ENCODE measurements around the gene SFI1. TPM values are rescaled to one million over a fixed set of nuclear protein-coding genes. Genes with fewer than 3 reads are reported as not detected.
A peak's percentile ranks its signal among the peaks of the same experiment; 100 is the strongest.

Gene SFI1
- total and polyA plus RNA-seq, 2 of the 4 experiments (the other 2 are of a cell fraction), result 9.9 to 12.0 TPM

GRCh38 chr22:31659246-31659645 lies 162.9 kb downstream of the SFI1 start:
- ChIA-PET CTCF (no interaction called here), POLR2A (ENCODE audit: unreplicated experiment) (interaction anchor here (0.6 kb wide), 1 partner anchor 254 kb away, joined by 6 read pairs; no protein-coding TSS in a partner anchor)
- no peak for TF ChIP-seq POLR2A (IDR thresholded peaks at IDR 0.05; ENCODE audit: low read depth, low read length)
- no peak for TF ChIP-seq CHD1 (IDR thresholded peaks at IDR 0.05; ENCODE audit: low read depth, low read length)
- TF ChIP-seq FOS (IDR thresholded peaks at IDR 0.05; ENCODE audit: low read depth, low read length), result no peak
- no peak for TF ChIP-seq CEBPB (IDR thresholded peaks at IDR 0.05; ENCODE audit: low read depth, low read length)
- no peak for TF ChIP-seq MAFK (IDR thresholded peaks at IDR 0.05; ENCODE audit: low read depth, low read length)
- no peak for TF ChIP-seq BHLHE40 (IDR thresholded peaks at IDR 0.05; ENCODE audit: low read depth, low read length)
- no peak for TF ChIP-seq MAZ (IDR thresholded peaks at IDR 0.05; ENCODE audit: borderline replicate concordance, low read depth, low read length)
- no peak for TF ChIP-seq RAD21 (IDR thresholded peaks at IDR 0.05; ENCODE audit: low read length)
- TF ChIP-seq CTCF (conservative IDR thresholded peaks at IDR 0.05; ENCODE audit: low read depth, low read length), result no peak
- TF ChIP-seq USF2 (IDR thresholded peaks at IDR 0.05; ENCODE audit: low read depth, low read length), result no peak
- TF ChIP-seq RCOR1 (IDR thresholded peaks at IDR 0.05; ENCODE audit: insufficient replicate concordance, low read length), result no peak
- Histone ChIP-seq H4K91ac (ENCODE audit: insufficient read depth, low read depth, low read length) (no peak overlapping the region), H2BK5ac (ENCODE audit: low read depth, low read length, poor library complexity, severe bottlenecking) (no peak overlapping the region), H4K20me1 (ENCODE audit: insufficient read depth, low read length) (no peaks in the 10 kb centered on the region), H2BK120ac (ENCODE audit: low read depth, low read length) (0 out of 2 replicates have a peak overlapping the region, but pooled peaks have one; percentile 1), H3K9ac (ENCODE audit: low read depth, low read length) (no peak overlapping the region), H4K8ac (ENCODE audit: low read depth in 2 of 2, low read length in 2 of 2) (no peak overlapping the region), H3K56ac (ENCODE audit: extremely low read depth, insufficient read depth, low read length) (no peak overlapping the region), H2AFZ (replicated peaks; ENCODE audit: low read length, poor library complexity) (no peak overlapping the region), H3K18ac (ENCODE audit: low read depth, low read length) (no peak overlapping the region), H3K4ac (ENCODE audit: low read depth, low read length) (no peak overlapping the region; the same call in 1 of the 2 replicates), H3K9me1 (ENCODE audit: insufficient read depth, low read length) (peaks cover 6% of the 10 kb centered on the region; the same call in 1 of the 2 replicates), H3K4me1 (ENCODE audit: control insufficient read depth, insufficient read depth, low read length) (peaks cover 3% of the 10 kb centered on the region), H3K14ac (replicated peaks; ENCODE audit: low read depth, low read length) (no peak overlapping the region), H3K36me3 (ENCODE audit: control insufficient read depth, insufficient read depth, low read length) (no peaks in the 10 kb centered on the region), H2BK20ac (ENCODE audit: low read depth, low read length) (no peak overlapping the region), H3K4me3 (ENCODE audit: insufficient read depth, low read depth, low read length) (no peak overlapping the region), H3K27me3 (ENCODE audit: control insufficient read depth, insufficient read depth, low read length) (no peaks in the 10 kb centered on the region), H3K4me2 (ENCODE audit: low read depth, low read length) (no peak overlapping the region), H3K9me3 (ENCODE audit: control insufficient read depth, insufficient read depth, low read length) (no peaks in the 10 kb centered on the region), H2AK5ac (ENCODE audit: low read depth, low read length) (no peak overlapping the region), H3K79me1 (ENCODE audit: low read depth in 1 of 2, low read length in 2 of 2) (peaks cover 27 to 54% of the 10 kb centered on the region in 2 experiments), H2AK9ac (replicated peaks; ENCODE audit: low read depth, low read length, poor library complexity) (no peak overlapping the region), H4K5ac (ENCODE audit: low read depth, low read length) (no peak overlapping the region), H2BK15ac (ENCODE audit: low read depth, low read length) (no peak overlapping the region), H3K23ac (ENCODE audit: low read depth, low read length) (no peak overlapping the region), H3K27ac (ENCODE audit: insufficient read depth, low read length) (no peak overlapping the region)
- dilution Hi-C loops (cut with HindIII; ENCODE audit: low sequenced_read_pairs, unreplicated experiment), result no loop called here
- DNase-seq (no peak), ATAC-seq (ENCODE audit: low read depth) (no peak)
- WGBS, 2 experiments (ENCODE audit: extremely low coverage in 2 of 2, insufficient read length in 1 of 2), result no CpG with 5 or more reads among the region's 7 CpGs
- in situ Hi-C loops (cut with MboI; ENCODE audit: low sequenced_read_pairs), result no loop called here
- intact Hi-C loops (cut with micrococcal nuclease), result no loop called here
- BruUV-seq (replicated peaks), result no TSS peak

Data from IMR-90 (cell line).